Gastrocnemius medialis (tissue), 4 donors: ENCODE results near the gene CLUH. TPM values are rescaled to one million over a fixed set of nuclear protein-coding genes. Genes with fewer than 3 reads are reported as not detected.
A peak's percentile ranks its signal among the peaks of the same experiment; 100 is the strongest.

Experiments
- ATAC-seq, 2 donors: fragments of 150-250 bp; one replicate each; pipeline ENCODE4 v1.9.1; 2016
- DNase-seq, 2 donors: peaks; one replicate each; pipeline ENCODE4 v3.0.0-alpha.2; 2019
- H3K27ac ChIP-seq, 4 donors: fragments of 200-600 bp; sonication (generic); 1 replicate in 1 of 4; 2 replicates in 3 of 4; pipeline ENCODE4 v1.5.1; 2016 to 2018; ENCODE audit warnings: mild to moderate bottlenecking in 2 of 4, moderate library complexity in 1 of 4
- H3K27me3 ChIP-seq, 3 donors: fragments of 200-600 bp; sonication (generic) in 2 of 3; 1 replicate in 1 of 3; 2 replicates in 2 of 3; pipeline versions ENCODE4 v1.5.1 to v1.6.0; 2016 to 2019; ENCODE audit warnings: mild to moderate bottlenecking in 1 of 3, moderate library complexity in 1 of 3
- H3K36me3 ChIP-seq, 2 donors: fragments of 200-600 bp; sonication (generic) in 1 of 2; one replicate each; pipeline ENCODE4 v1.5.1; 2017 to 2018
- H3K4me1 ChIP-seq, 2 donors: fragments of 200-600 bp; sonication (generic) in 1 of 2; one replicate each; pipeline ENCODE4 v1.5.1; 2016 to 2017; ENCODE audit warnings: mild to moderate bottlenecking in 2 of 2
- H3K4me3 ChIP-seq, 4 donors: fragments of 200-600 bp; sonication (generic) in 3 of 4; 1 replicate in 1 of 4; 2 replicates in 3 of 4; pipeline ENCODE4 v1.5.1; 2016 to 2019; ENCODE audit warnings: mild to moderate bottlenecking in 2 of 4
- H3K9me3 ChIP-seq, 3 donors: fragments of 200-600 bp; sonication (generic) in 2 of 3; 1 replicate in 1 of 3; 2 replicates in 2 of 3; pipeline ENCODE4 v1.5.1; 2016 to 2019
- CTCF ChIP-seq, 5 experiments: fragments of 450-650 bp in 3 of 5; fragments of 200-600 bp in 2 of 5; sonication (generic) in 2 of 5; IDR thresholded peaks in 4 of 5; conservative IDR thresholded peaks in 1 of 5; 1 replicate in 4 of 5; 2 replicates in 1 of 5; pipeline ENCODE4 v1.5.1; 2016 to 2019; ENCODE audit warnings: antibody characterized with exemption in 5 of 5, mild to moderate bottlenecking in 3 of 5, moderate library complexity in 3 of 5
- POLR2A ChIP-seq, 2 donors: fragments of 450-650 bp; IDR thresholded peaks; one replicate each; pipeline ENCODE4 v1.6.1; 2017; ENCODE audit warnings: antibody characterized with exemption in 2 of 2, mild to moderate bottlenecking in 2 of 2, moderate library complexity in 2 of 2
- in situ Hi-C, 4 donors: fragments of 200-750 bp; cut with MboI; loops; one replicate each; pipeline versions ENCODE4 v1.15.0 to v1.8.0; 2017; ENCODE audit warnings: low sequenced_read_pairs in 4 of 4
- intact Hi-C: fragments of 100-400 bp; cut with DNase I; formaldehyde crosslinking; loops from one replicate; pipeline ENCODE4 v1.15.1; 2023; ENCODE audit warnings: low total_unique reads
- total RNA-seq, 4 donors: library from RNA; depleted of rRNA; stranded (reverse); fragments of >200 nt; gene quantifications; one replicate each; pipeline versions ENCODE4 v1.1.0 to v1.2.3, GENCODE V29; 2016

CLUH gene
- total RNA-seq, 4 donors from 2014 or later, result 104 to 286 (median 211) TPM

DNA sequence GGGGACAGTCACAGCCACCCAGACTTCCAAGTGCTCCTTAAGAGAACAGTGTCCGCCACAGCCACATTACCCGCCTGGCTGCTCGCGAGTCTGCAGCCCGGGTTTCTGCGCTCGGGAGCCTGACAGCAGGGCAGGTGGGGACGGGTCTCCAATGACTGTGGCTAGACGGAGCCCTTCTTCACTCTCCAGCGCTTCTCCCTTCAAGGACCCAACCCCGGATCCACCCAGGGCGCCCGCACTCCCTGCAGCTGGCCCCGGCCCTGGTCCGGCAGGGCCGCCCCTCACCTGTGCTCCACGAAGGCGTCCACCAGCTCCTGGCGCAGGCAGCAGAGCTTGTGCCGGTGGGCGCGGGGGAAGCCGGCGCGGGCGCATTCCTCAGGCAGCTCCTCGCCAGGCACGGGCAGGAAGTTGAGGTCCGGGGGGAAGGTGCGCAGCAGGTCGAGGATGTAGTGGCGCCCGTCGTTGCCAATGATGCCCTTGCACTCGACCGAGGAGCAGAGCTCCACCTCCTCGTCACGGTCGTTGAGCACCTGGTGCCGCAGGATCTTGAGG, 13.9 kb downstream of the CLUH start:
- H3K36me3 ChIP-seq, result peaks cover 3 to 90% of the 10 kb centered on the region in 2 donors
- intact Hi-C loops, result no loop called here
- H3K9me3 ChIP-seq, result no peaks in the 10 kb centered on the region
- ATAC-seq (no peak), DNase-seq (peak in 1 of 2 donors; percentile 14)
- in situ Hi-C loops, result no loop called here
- TF ChIP-seq POLR2A (IDR thresholded peaks at IDR 0.05), result no peak
- TF ChIP-seq CTCF (IDR thresholded peaks at IDR 0.05 in 4 of 5, conservative IDR thresholded peaks at IDR 0.05 in 1 of 5), result no peak
- H3K4me3 ChIP-seq, result no peak overlapping the region
- H3K4me1 ChIP-seq, result peaks cover 0 to 10% of the 10 kb centered on the region in 2 donors
- H3K27ac ChIP-seq, result peak overlapping the region in 1 of 4 donors; percentile 87
- H3K27me3 ChIP-seq, result no peaks in the 10 kb centered on the region

DNA sequence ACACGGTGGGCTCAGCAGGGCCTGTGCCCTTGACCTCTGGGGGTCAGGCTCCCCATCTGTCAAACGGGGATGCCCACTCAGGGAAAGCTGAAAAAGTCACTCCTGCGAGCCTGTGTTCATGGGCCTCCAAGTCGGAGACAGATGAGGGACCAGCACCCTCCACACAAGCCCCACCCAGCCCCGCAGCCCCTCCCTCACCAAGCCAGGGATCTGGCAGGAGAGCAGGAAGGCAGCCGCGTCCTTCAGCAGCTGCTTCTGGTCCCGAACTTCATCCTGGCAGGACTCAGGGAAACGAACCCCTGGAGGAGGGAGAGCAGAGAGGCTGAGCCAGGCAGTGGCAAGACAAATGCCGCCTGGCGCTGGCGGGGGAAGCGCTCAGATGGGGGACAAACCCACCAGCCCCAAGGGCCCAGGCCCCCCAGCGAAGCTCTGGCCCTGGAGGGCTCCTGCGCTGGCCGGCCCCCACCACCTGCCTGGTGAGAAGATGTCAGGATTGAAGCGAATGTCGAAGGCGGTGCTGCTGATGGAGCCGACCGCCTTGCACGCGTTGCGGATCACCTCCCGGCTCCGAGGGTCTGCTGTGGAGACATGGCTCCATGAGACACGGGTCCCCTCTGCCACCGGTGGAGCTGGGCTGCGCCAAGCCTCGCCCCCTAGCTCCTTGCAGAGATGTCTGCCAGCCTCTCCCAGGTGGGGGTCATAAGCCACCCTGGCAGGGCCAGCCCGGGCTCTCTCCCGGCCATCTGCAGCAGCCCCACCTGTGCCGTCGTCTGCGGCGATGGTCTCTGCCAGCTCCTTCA, 15.4 kb downstream of the CLUH start:
- intact Hi-C loops (no loop called here), in situ Hi-C loops (no loop called here)
- Histone ChIP-seq H3K36me3 (peaks cover 3 to 89% of the 10 kb centered on the region in 2 donors), H3K4me3 (no peak overlapping the region), H3K9me3 (no peaks in the 10 kb centered on the region), H3K27ac (peak overlapping the region in 2 of 4 donors; percentile 29 to 48), H3K27me3 (no peaks in the 10 kb centered on the region), H3K4me1 (peaks cover 0 to 10% of the 10 kb centered on the region in 2 donors)
- TF ChIP-seq POLR2A (IDR thresholded peaks at IDR 0.05) (no peak), CTCF (IDR thresholded peaks at IDR 0.05 in 4 of 5, conservative IDR thresholded peaks at IDR 0.05 in 1 of 5) (no peak)
- no peak for ATAC-seq
- peak in 1 of 2 donors; percentile 14 for DNase-seq

GRCh38 chr17:2695243-2695960, 16.2 kb downstream of the CLUH start:
- no peaks in the 10 kb centered on the region for H3K27me3 ChIP-seq
- in situ Hi-C loops (no loop called here), intact Hi-C loops (no loop called here)
- no peaks in the 10 kb centered on the region for H3K9me3 ChIP-seq
- DNase-seq (no peak), ATAC-seq (no peak)
- H3K27ac ChIP-seq, result peak overlapping the region in 2 of 4 donors; percentile 29 to 48
- peaks cover 0 to 10% of the 10 kb centered on the region in 2 donors for H3K4me1 ChIP-seq
- H3K4me3 ChIP-seq, result no peak overlapping the region
- TF ChIP-seq CTCF (IDR thresholded peaks at IDR 0.05 in 4 of 5, conservative IDR thresholded peaks at IDR 0.05 in 1 of 5) (no peak), POLR2A (IDR thresholded peaks at IDR 0.05) (no peak)
- peaks cover 3 to 87% of the 10 kb centered on the region in 2 donors for H3K36me3 ChIP-seq

- TF ChIP-seq CTCF (IDR thresholded peaks at IDR 0.05 in 4 of 5, conservative IDR thresholded peaks at IDR 0.05 in 1 of 5) (no peak), POLR2A (IDR thresholded peaks at IDR 0.05) (no peak)
- Histone ChIP-seq H3K9me3 (no peaks in the 10 kb centered on the region), H3K27ac (peak overlapping the region in 1 of 4 donors; percentile 20), H3K4me3 (no peak overlapping the region), H3K36me3 (peaks cover 3 to 86% of the 10 kb centered on the region in 2 donors), H3K27me3 (no peaks in the 10 kb centered on the region), H3K4me1 (peaks cover under 1 to 8% of the 10 kb centered on the region in 2 donors)
- ATAC-seq (no peak), DNase-seq (no peak)
- in situ Hi-C loops (no loop called here), intact Hi-C loops (no loop called here)
Observed at GRCh38 chr17:2694381-2695242, 17.0 kb downstream of the CLUH start.
